ENCODE results near the gene TMTC4. TPM values are rescaled to one million over a fixed set of nuclear protein-coding genes. Genes with fewer than 3 reads are reported as not detected.
"Not testable (repeated sequence)": the region's sequence is repeated elsewhere in the genome, so short reads cannot be mapped to it uniquely, and the experiment has no call there.

The TMTC4 gene
- total and polyA plus RNA-seq, 7 donors, result 3.6 to 16.9 (median 8.6) TPM

- TF ChIP-seq POLR2AphosphoS5 (IDR thresholded peaks at IDR 0.05) (no peak), CTCF (IDR thresholded peaks at IDR 0.05) (no peak), EP300 (IDR thresholded peaks at IDR 0.05) (no peak), POLR2A (IDR thresholded peaks at IDR 0.05) (no peak)
- DNase-seq, result no peak
- 39 to 62% methylated on average over 2 of the region's 2 CpGs for WGBS, 2 donors
Measured at GRCh38 chr13:100714478-100714877, 39.9 kb upstream of the TMTC4 start.

GRCh38 chr13:100710176-100710575 is 35.6 kb upstream of the TMTC4 start:
- no peak for TF ChIP-seq CTCF (IDR thresholded peaks at IDR 0.05)
- TF ChIP-seq POLR2AphosphoS5 (IDR thresholded peaks at IDR 0.05), result no peak
- no peak for TF ChIP-seq EP300 (IDR thresholded peaks at IDR 0.05)
- TF ChIP-seq POLR2A (IDR thresholded peaks at IDR 0.05), result no peak
- 96 to 97% methylated on average over 5 of the region's 5 CpGs for WGBS, 2 donors
- intact Hi-C loops (cut with DNase I), result no loop called here
- Histone ChIP-seq H3K4me3 (no peak overlapping the region), H3K9me3 (no peaks in the 10 kb centered on the region), H3K27me3 (no peaks in the 10 kb centered on the region), H3K36me3 (no peaks in the 10 kb centered on the region), H3K4me1 (no peaks in the 10 kb centered on the region), H3K27ac (no peak overlapping the region)
- DNase-seq, result no peak

More at GRCh38 chr13:100714478-100714877, 39.9 kb upstream of the TMTC4 start:
- H3K27me3 ChIP-seq, result no peaks in the 10 kb centered on the region
- H3K4me3 ChIP-seq, result no peak overlapping the region
- H3K36me3 ChIP-seq, result no peaks in the 10 kb centered on the region
- H3K27ac ChIP-seq, result no peak overlapping the region
- no peaks in the 10 kb centered on the region for H3K4me1 ChIP-seq
- H3K9me3 ChIP-seq, result no peaks in the 10 kb centered on the region
- intact Hi-C loops (cut with DNase I), result no loop called here

- Histone ChIP-seq H3K9me3 (no peaks in the 10 kb centered on the region), H3K4me1 (no peaks in the 10 kb centered on the region), H3K36me3 (no peaks in the 10 kb centered on the region), H3K4me3 (no peak overlapping the region), H3K27me3 (no peaks in the 10 kb centered on the region), H3K27ac (no peak overlapping the region)
- intact Hi-C loops (cut with DNase I), result no loop called here
- DNase-seq, result no peak
- 85 to 86% methylated on average over 12 of the region's 12 CpGs for WGBS, 2 donors
- TF ChIP-seq POLR2A (IDR thresholded peaks at IDR 0.05) (no peak), CTCF (IDR thresholded peaks at IDR 0.05) (no peak), POLR2AphosphoS5 (IDR thresholded peaks at IDR 0.05) (no peak), EP300 (IDR thresholded peaks at IDR 0.05) (no peak)
Measured at GRCh38 chr13:100707818-100708740, 33.5 kb upstream of the TMTC4 start.

- intact Hi-C loops (cut with DNase I); DNase-seq: not testable (repeated sequence)
Measured at GRCh38 chr13:100698331-100698730, 23.7 kb upstream of the TMTC4 start.

GRCh38 chr13:100695509-100695773 is 20.8 kb upstream of the TMTC4 start:
- TF ChIP-seq POLR2AphosphoS5 (IDR thresholded peaks at IDR 0.05) (no peak), CTCF (IDR thresholded peaks at IDR 0.05) (no peak), EP300 (IDR thresholded peaks at IDR 0.05) (no peak), POLR2A (IDR thresholded peaks at IDR 0.05) (no peak)
- H3K4me3 ChIP-seq, result no peak overlapping the region
- H3K36me3 ChIP-seq, result no peaks in the 10 kb centered on the region
- 96 to 98% methylated on average over 2 of the region's 2 CpGs for WGBS, 2 donors
- no peak for DNase-seq
- no peaks in the 10 kb centered on the region for H3K9me3 ChIP-seq
- intact Hi-C loops (cut with DNase I), result no loop called here
- H3K4me1 ChIP-seq, result no peaks in the 10 kb centered on the region
- H3K27me3 ChIP-seq, result no peaks in the 10 kb centered on the region
- H3K27ac ChIP-seq, result no peak overlapping the region

More at GRCh38 chr13:100698331-100698730, 23.7 kb upstream of the TMTC4 start:
- H3K4me3 ChIP-seq, H3K27me3 ChIP-seq, H3K27ac ChIP-seq, H3K36me3 ChIP-seq, H3K4me1 ChIP-seq, H3K9me3 ChIP-seq: not testable (repeated sequence)
- WGBS, 2 donors, result 24 to 48% methylated on average over 8 of the region's 16 CpGs
